Globus pallidus (tissue), 1 donor: ENCODE data around the gene BROX.

Source experiments
- DNase-seq: peaks from one replicate; pipeline ENCODE4 v3.0.0-alpha.2; 2015; ENCODE audit warnings: low spot score

The BROX gene

DNA sequence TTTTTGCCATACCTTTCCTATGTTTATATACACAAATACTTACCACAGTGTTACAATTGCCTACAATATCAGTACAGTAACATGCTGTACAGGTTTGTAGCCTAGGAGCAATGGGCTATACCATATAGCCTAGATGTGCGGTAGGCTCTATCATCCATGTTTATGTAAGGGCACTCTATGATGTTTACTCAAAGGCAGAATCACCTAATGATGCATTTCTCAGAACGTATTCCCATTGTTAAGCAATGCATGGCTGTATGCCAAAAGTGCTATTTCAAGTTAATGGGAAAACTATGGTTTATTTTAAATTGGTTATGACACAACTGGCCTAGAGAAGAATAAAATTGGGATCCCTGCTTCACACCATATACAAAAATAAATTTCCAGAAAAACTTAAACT lies 65.6 kb downstream of the BROX start:
- DNase-seq, result no peak

DNA sequence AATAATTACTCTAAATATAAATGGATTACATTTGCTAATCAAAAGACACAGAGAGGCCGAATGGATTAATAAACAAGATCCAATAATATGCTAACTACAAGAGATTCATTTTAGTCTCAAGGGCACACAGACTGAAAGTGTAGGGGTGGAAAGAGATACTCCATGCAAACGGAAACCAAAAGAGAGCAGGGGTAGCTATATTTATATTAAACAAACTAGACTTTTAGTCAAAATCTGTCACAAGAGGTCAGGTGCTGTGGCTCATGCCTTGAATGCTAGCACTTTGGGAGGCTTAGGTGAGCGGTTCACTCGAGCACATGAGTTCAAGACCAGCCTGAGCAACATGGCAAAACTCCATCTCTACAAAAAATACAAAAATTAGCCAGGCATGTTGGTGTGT lies 68.9 kb downstream of the BROX start:
- no peak for DNase-seq

DNA sequence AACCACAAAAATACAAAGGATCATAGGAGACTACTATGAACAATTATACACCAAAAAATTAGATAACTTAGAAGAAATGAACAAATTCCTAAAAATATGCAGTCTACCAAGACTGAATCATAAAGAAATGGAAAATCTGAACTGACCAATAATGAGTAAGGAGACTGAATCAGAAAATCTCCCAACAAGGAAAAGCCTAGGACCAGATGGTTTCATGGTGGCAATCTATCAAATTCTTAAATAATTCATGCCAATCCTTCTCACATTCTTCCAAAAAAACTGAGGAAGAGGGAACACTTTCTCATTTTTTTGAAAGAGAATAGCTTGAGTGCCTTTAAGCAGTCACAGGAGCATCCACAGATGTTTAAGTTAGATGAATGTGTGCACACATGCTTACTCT lies 70.7 kb downstream of the BROX start:
- no peak for DNase-seq

DNA sequence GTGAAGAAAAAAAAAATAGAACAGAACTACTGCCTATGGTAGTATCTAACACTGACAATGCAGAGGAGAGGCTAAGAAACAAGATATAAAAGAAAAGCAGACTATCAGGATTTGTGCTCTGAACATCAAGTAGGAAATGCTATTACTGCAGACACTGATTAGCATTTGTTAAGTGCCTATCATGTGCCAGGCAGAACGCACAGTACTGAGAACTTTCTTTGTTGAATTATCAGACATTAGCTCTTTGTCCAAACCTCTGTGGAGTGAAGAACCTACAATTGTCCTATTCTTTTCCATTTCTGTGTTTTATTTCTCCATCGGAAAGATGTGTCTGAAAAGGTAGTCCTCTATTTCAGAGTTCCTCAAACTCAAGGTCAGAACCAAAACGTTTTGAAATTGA lies 72.0 kb downstream of the BROX start:
- peak; percentile 68 for DNase-seq
